Loucy (cell line): ENCODE data around the gene KNSTRN.

ENCODE experiments used
- H2AFZ ChIP-seq: fragments of 200-600 bp; sonication (generic); 2 replicates; pipeline ENCODE4 v1.6.0; 2016; ENCODE audit warnings: antibody characterized with exemption, mild to moderate bottlenecking, low read length, moderate library complexity
- H3F3A ChIP-seq: fragments of 200-600 bp; 2 replicates; pipeline ENCODE4 v1.6.0; 2016; ENCODE audit warnings: antibody characterized with exemption, low read depth, mild to moderate bottlenecking
- H3K27me3 ChIP-seq: fragments of 200-600 bp; sonication (generic); 2 replicates; pipeline ENCODE4 v1.6.1; 2014; ENCODE audit warnings: low read length, mild to moderate bottlenecking; ENCODE audit not compliant: insufficient read depth, poor library complexity, severe bottlenecking
- H3K36me3 ChIP-seq: fragments of 200-600 bp; sonication (generic); 2 replicates; pipeline ENCODE4 v1.6.1; 2016; ENCODE audit warnings: low read length; ENCODE audit not compliant: insufficient read depth
- H3K4me1 ChIP-seq: fragments of 200-600 bp; sonication (generic); 2 replicates; pipeline ENCODE4 v1.5.1; 2014; ENCODE audit warnings: low read length, mild to moderate bottlenecking; ENCODE audit not compliant: insufficient read depth, poor library complexity, severe bottlenecking
- H3K4me2 ChIP-seq: fragments of 200-600 bp; sonication (generic); 2 replicates; pipeline ENCODE4 v1.6.0; 2014; ENCODE audit warnings: antibody characterized with exemption, low read length, low read depth, mild to moderate bottlenecking; ENCODE audit not compliant: poor library complexity, severe bottlenecking
- H3K4me3 ChIP-seq: fragments of 200-600 bp; sonication (generic); 2 replicates; pipeline ENCODE4 v1.5.1; 2014; ENCODE audit warnings: low read length, mild to moderate bottlenecking, mixed read lengths; ENCODE audit not compliant: poor library complexity, severe bottlenecking
- H3K79me2 ChIP-seq: fragments of 200-600 bp; sonication (generic); 2 replicates; pipeline ENCODE4 v1.6.1; 2014; ENCODE audit warnings: low read length; ENCODE audit not compliant: insufficient read depth
- H3K9ac ChIP-seq: fragments of 200-600 bp; sonication (generic); 2 replicates; pipeline ENCODE4 v1.6.0; 2014; ENCODE audit warnings: mild to moderate bottlenecking, low read depth, low read length, moderate library complexity; ENCODE audit not compliant: poor library complexity, severe bottlenecking
- H3K9me2 ChIP-seq: fragments of 200-600 bp; sonication (generic); replicated peaks from 2 replicates; pipeline ENCODE4 v1.6.1; 2016; ENCODE audit warnings: low read depth, low read length, mixed read lengths
- H3K9me3 ChIP-seq: fragments of 200-600 bp; sonication (generic); 2 replicates; pipeline ENCODE4 v1.6.1; 2014; ENCODE audit warnings: mild to moderate bottlenecking, antibody characterized with exemption, low read length, low read depth; ENCODE audit not compliant: insufficient read depth
- H4K20me1 ChIP-seq: fragments of 200-600 bp; sonication (generic); 2 replicates; pipeline ENCODE4 v1.6.0; 2014; ENCODE audit warnings: antibody characterized with exemption, low read length, mild to moderate bottlenecking; ENCODE audit not compliant: insufficient read depth, poor library complexity, severe bottlenecking
- CTCF ChIP-seq: fragments of 200-600 bp; sonication (generic); conservative IDR thresholded peaks from 2 replicates; pipeline ENCODE4 v1.5.1; 2014; ENCODE audit warnings: mild to moderate bottlenecking, antibody characterized with exemption, low read length
- EZH2phosphoT487 ChIP-seq: fragments of 200-600 bp; IDR thresholded peaks from 2 replicates; pipeline ENCODE4 v1.6.1; 2018; ENCODE audit warnings: antibody characterized with exemption, mild to moderate bottlenecking, moderate library complexity, borderline replicate concordance

The KNSTRN gene

GRCh38 chr15:40381818-40382529 is 547 bp upstream of the KNSTRN start:
- Histone ChIP-seq H2AFZ (peak overlapping the region; percentile 83), H3K36me3 (peaks cover 8% of the 10 kb centered on the region; the same call in 1 of the 2 replicates), H3K79me2 (peaks cover 42% of the 10 kb centered on the region), H3K9ac (no peak overlapping the region), H3F3A (no peaks in the 10 kb centered on the region), H3K4me1 (peaks cover 22% of the 10 kb centered on the region), H3K27me3 (peaks cover 3% of the 10 kb centered on the region), H3K9me3 (no peaks in the 10 kb centered on the region), H4K20me1 (peaks cover 18% of the 10 kb centered on the region), H3K4me2 (no peak overlapping the region), H3K9me2 (no peaks in the 10 kb centered on the region), H3K4me3 (no peak overlapping the region)
- no peak for TF ChIP-seq CTCF
- TF ChIP-seq EZH2phosphoT487 = no peak

- peaks cover 18% of the 10 kb centered on the region for H4K20me1 ChIP-seq
- H3K4me1 ChIP-seq = peaks cover 22% of the 10 kb centered on the region
- no peak overlapping the region for H3K9ac ChIP-seq
- H3K27me3 ChIP-seq = peaks cover 3% of the 10 kb centered on the region
- H3K9me2 ChIP-seq = no peaks in the 10 kb centered on the region
- H3K4me2 ChIP-seq = no peak overlapping the region
- no peak overlapping the region for H2AFZ ChIP-seq
- peaks cover 63% of the 10 kb centered on the region for H3K79me2 ChIP-seq
- H3K9me3 ChIP-seq = no peaks in the 10 kb centered on the region
- no peak overlapping the region for H3K4me3 ChIP-seq
- peaks cover 44% of the 10 kb centered on the region; the same call in 1 of the 2 replicates for H3K36me3 ChIP-seq
- TF ChIP-seq CTCF (no peak), EZH2phosphoT487 (no peak)
- H3F3A ChIP-seq = no peaks in the 10 kb centered on the region
Measured at GRCh38 chr15:40386480-40386879, 4.0 kb downstream of the KNSTRN start.

GRCh38 chr15:40388941-40389823 is 6.7 kb downstream of the KNSTRN start:
- Histone ChIP-seq H3F3A (no peaks in the 10 kb centered on the region), H3K9me3 (no peaks in the 10 kb centered on the region), H3K9me2 (no peaks in the 10 kb centered on the region), H3K36me3 (peaks cover 69% of the 10 kb centered on the region; the same call in 1 of the 2 replicates), H3K4me2 (no peak overlapping the region), H3K4me3 (no peak overlapping the region), H3K4me1 (peaks cover 16% of the 10 kb centered on the region), H4K20me1 (peaks cover 9% of the 10 kb centered on the region), H3K9ac (no peak overlapping the region), H2AFZ (no peak overlapping the region), H3K27me3 (no peaks in the 10 kb centered on the region), H3K79me2 (peaks cover 56% of the 10 kb centered on the region)
- no peak for TF ChIP-seq CTCF
- TF ChIP-seq EZH2phosphoT487 = no peak
